ENCODE results near the gene KLK5. TPM values are rescaled to one million over a fixed set of nuclear protein-coding genes. Genes with fewer than 3 reads are reported as not detected.

Gene KLK5
- polyA plus RNA-seq, 1 donor, result 1.2 TPM

Other genes starting within 250 kb of the KLK5 start
- 4.8 TPM for gene SHANK1, start 233.2 kb downstream of the KLK5 start, polyA plus RNA-seq (ENCODE audit: insufficient read length)
- 22.3 TPM for gene CLEC11A, start 229.7 kb downstream of the KLK5 start, polyA plus RNA-seq (ENCODE audit: insufficient read length)
- gene GPR32, start 182.6 kb downstream of the KLK5 start, polyA plus RNA-seq (ENCODE audit: insufficient read length), result not detected
- 0.23 TPM for gene ACP4, start 162.6 kb downstream of the KLK5 start, polyA plus RNA-seq (ENCODE audit: insufficient read length)
- 0.96 TPM for gene KLK1, start 129.3 kb downstream of the KLK5 start, polyA plus RNA-seq (ENCODE audit: insufficient read length)
- gene KLK15, start 119.5 kb downstream of the KLK5 start, polyA plus RNA-seq (ENCODE audit: insufficient read length), result not detected
- 0.68 TPM for gene KLK3, start 98.1 kb downstream of the KLK5 start, polyA plus RNA-seq (ENCODE audit: insufficient read length)
- gene KLK2, start 79.6 kb downstream of the KLK5 start, polyA plus RNA-seq (ENCODE audit: insufficient read length), result 0.27 TPM
- not detected for gene KLK4, start 41.6 kb downstream of the KLK5 start, polyA plus RNA-seq (ENCODE audit: insufficient read length)
- 28.0 TPM for gene KLK6, start 16.6 kb upstream of the KLK5 start, polyA plus RNA-seq (ENCODE audit: insufficient read length)
- gene KLK7, start 30.9 kb upstream of the KLK5 start, polyA plus RNA-seq (ENCODE audit: insufficient read length), result 4.6 TPM
- 3.9 TPM for gene KLK8, start 48.6 kb upstream of the KLK5 start, polyA plus RNA-seq (ENCODE audit: insufficient read length)
- 0.17 TPM for gene KLK10, start 66.7 kb upstream of the KLK5 start, polyA plus RNA-seq (ENCODE audit: insufficient read length)
- gene KLK11, start 73.6 kb upstream of the KLK5 start, polyA plus RNA-seq (ENCODE audit: insufficient read length), result 0.15 TPM
- not detected for gene KLK12, start 82.0 kb upstream of the KLK5 start, polyA plus RNA-seq (ENCODE audit: insufficient read length)
- gene KLK13, start 112.1 kb upstream of the KLK5 start, polyA plus RNA-seq (ENCODE audit: insufficient read length), result 0.76 TPM
- gene KLK14, start 129.8 kb upstream of the KLK5 start, polyA plus RNA-seq (ENCODE audit: insufficient read length), result 0.45 TPM
- 1.8 TPM for gene CTU1, start 155.4 kb upstream of the KLK5 start, polyA plus RNA-seq (ENCODE audit: insufficient read length)
- gene SIGLEC9, start 171.9 kb upstream of the KLK5 start, polyA plus RNA-seq (ENCODE audit: insufficient read length), result 1.4 TPM
- gene SIGLEC7, start 189.3 kb upstream of the KLK5 start, polyA plus RNA-seq (ENCODE audit: insufficient read length), result not detected